Memory B cell (primary cell): ENCODE results near the gene GTPBP6.
"Not testable (repeated sequence)": the region's sequence is repeated elsewhere in the genome, so short reads cannot be mapped to it uniquely, and the experiment has no call there.

Experiments used
- ATAC-seq: fragments of 150-1000 bp; cut with Tn5 transposase; 2 replicates; pipeline ENCODE4 v1.10.0; 2021; ENCODE audit warnings: low read depth, mild to moderate bottlenecking, moderate library complexity
- DNase-seq, 2 donors: peaks; one replicate each; pipeline ENCODE4 v3.0.0; 2022; ENCODE audit warnings: low spot score in 2 of 2
- H3K27ac Mint-ChIP-seq: one replicate; pipeline ENCODE4 v1.8.0; 2022; ENCODE audit warnings: mild to moderate bottlenecking, moderate library complexity, mixed read lengths
- H3K27me3 Mint-ChIP-seq: one replicate; pipeline ENCODE4 v1.8.0; 2022; ENCODE audit warnings: mixed read lengths
- H3K36me3 Mint-ChIP-seq: one replicate; pipeline ENCODE4 v1.8.0; 2022; ENCODE audit warnings: mild to moderate bottlenecking, mixed read lengths
- H3K4me1 Mint-ChIP-seq: one replicate; pipeline ENCODE4 v1.8.0; 2022; ENCODE audit warnings: mixed read lengths
- H3K4me3 Mint-ChIP-seq: one replicate; pipeline ENCODE4 v1.8.0; 2022; ENCODE audit warnings: mild to moderate bottlenecking, moderate library complexity, mixed read lengths
- H3K9me3 Mint-ChIP-seq: one replicate; pipeline ENCODE4 v1.8.0; 2022; ENCODE audit warnings: mixed read lengths

GTPBP6 gene

GRCh38 chrX:288561-288991 is 30.0 kb downstream of the GTPBP6 start:
- H3K27me3 Mint-ChIP-seq, result no peaks in the 10 kb centered on the region
- H3K4me1 Mint-ChIP-seq, result peaks cover 5% of the 10 kb centered on the region
- DNase-seq (no peak), ATAC-seq (no peak)
- H3K27ac Mint-ChIP-seq, result no peak overlapping the region
- no peak overlapping the region for H3K4me3 Mint-ChIP-seq
- H3K9me3 Mint-ChIP-seq, result no peaks in the 10 kb centered on the region
- peaks cover 21% of the 10 kb centered on the region for H3K36me3 Mint-ChIP-seq

- H3K4me3 Mint-ChIP-seq, result no peak overlapping the region
- DNase-seq, result no peak
- no peaks in the 10 kb centered on the region for H3K27me3 Mint-ChIP-seq
- H3K36me3 Mint-ChIP-seq, result peaks cover 16% of the 10 kb centered on the region
- ATAC-seq, result no peak
- H3K9me3 Mint-ChIP-seq, result no peaks in the 10 kb centered on the region
- no peak overlapping the region for H3K27ac Mint-ChIP-seq
- H3K4me1 Mint-ChIP-seq, result peaks cover 5% of the 10 kb centered on the region
Observed at GRCh38 chrX:287670-288069, 30.9 kb downstream of the GTPBP6 start.

- no peak overlapping the region for H3K4me3 Mint-ChIP-seq
- no peak overlapping the region for H3K27ac Mint-ChIP-seq
- H3K9me3 Mint-ChIP-seq, result no peaks in the 10 kb centered on the region
- no peak for DNase-seq
- peaks cover 5% of the 10 kb centered on the region for H3K4me1 Mint-ChIP-seq
- no peak for ATAC-seq
- H3K27me3 Mint-ChIP-seq, result no peaks in the 10 kb centered on the region
- H3K36me3 Mint-ChIP-seq, result peaks cover 8% of the 10 kb centered on the region
Observed at GRCh38 chrX:285076-285677, 33.4 kb downstream of the GTPBP6 start.

- ATAC-seq (peak; percentile 97), DNase-seq (peak; percentile 76 to 82)
- Mint-ChIP-seq H3K4me1 (peaks cover 9% of the 10 kb centered on the region), H3K27ac (peak overlapping the region; percentile 72), H3K27me3 (no peaks in the 10 kb centered on the region), H3K36me3 (peaks cover 2% of the 10 kb centered on the region), H3K9me3 (no peaks in the 10 kb centered on the region), H3K4me3 (peak overlapping the region; percentile 92)
Observed at GRCh38 chrX:283115-283845, 35.3 kb downstream of the GTPBP6 start.

- not testable (repeated sequence) for H3K4me1 Mint-ChIP-seq, ATAC-seq, H3K36me3 Mint-ChIP-seq, H3K9me3 Mint-ChIP-seq, H3K27me3 Mint-ChIP-seq, H3K27ac Mint-ChIP-seq, DNase-seq
- peak overlapping the region; percentile 44 for H3K4me3 Mint-ChIP-seq
Observed at GRCh38 chrX:282000-282681, 36.5 kb downstream of the GTPBP6 start.

GRCh38 chrX:281166-281999 is 37.2 kb downstream of the GTPBP6 start, which contains the start of gene PLCXD1:
PLCXD1 (plus strand) TSS chrX:281381; CDS start chrX:284188, 2,807 bp downstream.
- Mint-ChIP-seq H3K27ac (no peak within 1 kb of the TSS), H3K27me3 (peaks cover 6% of the 10 kb centered on the region), H3K4me1 (peaks cover 10% of the 10 kb centered on the region), H3K4me3 (peak within 1 kb of the TSS; percentile 46), H3K9me3 (no peaks in the 10 kb centered on the region), H3K36me3 (peaks cover 2% of the 10 kb centered on the region)
- ATAC-seq (no peak), DNase-seq (no peak)

- DNase-seq, H3K4me1 Mint-ChIP-seq, H3K4me3 Mint-ChIP-seq, H3K9me3 Mint-ChIP-seq, H3K27me3 Mint-ChIP-seq, H3K36me3 Mint-ChIP-seq, H3K27ac Mint-ChIP-seq, ATAC-seq: not testable (repeated sequence)
Observed at GRCh38 chrX:280722-281121, 37.9 kb downstream of the GTPBP6 start.

GRCh38 chrX:279757-280604 is 38.6 kb downstream of the GTPBP6 start:
- not testable (repeated sequence) for H3K27ac Mint-ChIP-seq, ATAC-seq
- H3K4me3 Mint-ChIP-seq, result peak overlapping the region; percentile 54

GRCh38 chrX:276581-277201 is 41.9 kb downstream of the GTPBP6 start:
- H3K36me3 Mint-ChIP-seq, result no peaks in the 10 kb centered on the region
- no peak overlapping the region for H3K27ac Mint-ChIP-seq
- H3K9me3 Mint-ChIP-seq, result no peaks in the 10 kb centered on the region
- H3K4me1 Mint-ChIP-seq, result peaks cover 9% of the 10 kb centered on the region
- ATAC-seq (peak; percentile 52), DNase-seq (no peak)
- H3K4me3 Mint-ChIP-seq, result peak overlapping the region; percentile 75
- H3K27me3 Mint-ChIP-seq, result peaks cover 6% of the 10 kb centered on the region

More at GRCh38 chrX:279757-280604, 38.6 kb downstream of the GTPBP6 start:
- H3K27me3 Mint-ChIP-seq, H3K36me3 Mint-ChIP-seq, H3K4me1 Mint-ChIP-seq, DNase-seq, H3K9me3 Mint-ChIP-seq: not testable (repeated sequence)

GRCh38 chrX:275967-276580 is 42.5 kb downstream of the GTPBP6 start:
- Mint-ChIP-seq H3K36me3 (no peaks in the 10 kb centered on the region), H3K27ac (no peak overlapping the region), H3K4me1 (peaks cover 9% of the 10 kb centered on the region), H3K27me3 (peaks cover 6% of the 10 kb centered on the region), H3K9me3 (no peaks in the 10 kb centered on the region), H3K4me3 (peak overlapping the region; percentile 75)
- DNase-seq (peak in 1 of 2 donors; percentile 44), ATAC-seq (peak; percentile 69)

- peaks cover 6% of the 10 kb centered on the region for H3K27me3 Mint-ChIP-seq
- peaks cover 9% of the 10 kb centered on the region for H3K4me1 Mint-ChIP-seq
- H3K9me3 Mint-ChIP-seq, result no peaks in the 10 kb centered on the region
- ATAC-seq (peak; percentile 10), DNase-seq (no peak)
- peak overlapping the region; percentile 76 for H3K4me3 Mint-ChIP-seq
- no peaks in the 10 kb centered on the region for H3K36me3 Mint-ChIP-seq
- H3K27ac Mint-ChIP-seq, result no peak overlapping the region
Observed at GRCh38 chrX:275476-275966, 43.1 kb downstream of the GTPBP6 start.

GRCh38 chrX:274904-275475 is 43.6 kb downstream of the GTPBP6 start:
- no peak for DNase-seq
- no peak overlapping the region for H3K27ac Mint-ChIP-seq
- H3K9me3 Mint-ChIP-seq, result no peaks in the 10 kb centered on the region
- H3K36me3 Mint-ChIP-seq, result no peaks in the 10 kb centered on the region
- H3K27me3 Mint-ChIP-seq, result peaks cover 6% of the 10 kb centered on the region
- H3K4me1 Mint-ChIP-seq, result peaks cover 9% of the 10 kb centered on the region
- ATAC-seq, result no peak
- peak overlapping the region; percentile 76 for H3K4me3 Mint-ChIP-seq
